DMS53 treated with DMSO at 0.1 percent for 48 hours (cell line): ENCODE results near the gene C13orf46.
"Not testable (repeated sequence)": the region's sequence is repeated elsewhere in the genome, so short reads cannot be mapped to it uniquely, and the experiment has no call there.

ENCODE experiments used
- DNase-seq: peaks from one replicate; lab custom pipeline; 2025; ENCODE audit not compliant: unreplicated experiment; lab: John Stamatoyannopoulos, UW

C13orf46 gene

GRCh38 chr13:113995051-113995601 lies 21.2 kb upstream of the C13orf46 start:
- DNase-seq, result no peak

- DNase-seq, result no peak
Observed at GRCh38 chr13:113992276-113993005, 18.6 kb upstream of the C13orf46 start.

- no peak for DNase-seq
Observed at GRCh38 chr13:113991676-113992179, 17.9 kb upstream of the C13orf46 start.

- no peak for DNase-seq
Observed at GRCh38 chr13:113991191-113991669, 17.4 kb upstream of the C13orf46 start.

DNA sequence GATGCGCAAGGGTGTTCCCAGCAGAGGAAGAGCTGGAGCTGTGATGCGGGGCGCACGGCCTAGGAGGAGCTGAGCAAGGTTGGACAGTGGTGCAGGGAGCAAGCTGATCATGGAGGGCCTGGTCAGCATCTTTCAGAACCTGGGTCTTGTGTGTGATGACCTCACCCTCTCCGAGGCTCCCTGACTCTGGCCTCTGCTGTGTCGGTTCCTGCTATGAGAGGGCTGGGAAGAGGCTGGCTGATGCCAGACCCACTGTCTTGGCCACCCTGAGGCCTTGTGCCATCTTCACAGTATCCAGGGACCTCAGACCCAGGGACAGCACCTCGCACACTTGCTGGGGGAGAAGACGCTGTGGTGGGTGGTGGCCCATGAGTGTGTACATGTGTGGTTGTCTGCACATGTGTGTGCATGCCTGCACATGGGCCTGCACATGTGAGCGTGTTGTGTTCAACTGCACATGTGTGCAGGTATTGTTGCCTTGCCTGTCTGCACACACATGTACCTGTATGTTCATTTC lies 16.5 kb upstream of the C13orf46 start:
- no peak for DNase-seq

DNA sequence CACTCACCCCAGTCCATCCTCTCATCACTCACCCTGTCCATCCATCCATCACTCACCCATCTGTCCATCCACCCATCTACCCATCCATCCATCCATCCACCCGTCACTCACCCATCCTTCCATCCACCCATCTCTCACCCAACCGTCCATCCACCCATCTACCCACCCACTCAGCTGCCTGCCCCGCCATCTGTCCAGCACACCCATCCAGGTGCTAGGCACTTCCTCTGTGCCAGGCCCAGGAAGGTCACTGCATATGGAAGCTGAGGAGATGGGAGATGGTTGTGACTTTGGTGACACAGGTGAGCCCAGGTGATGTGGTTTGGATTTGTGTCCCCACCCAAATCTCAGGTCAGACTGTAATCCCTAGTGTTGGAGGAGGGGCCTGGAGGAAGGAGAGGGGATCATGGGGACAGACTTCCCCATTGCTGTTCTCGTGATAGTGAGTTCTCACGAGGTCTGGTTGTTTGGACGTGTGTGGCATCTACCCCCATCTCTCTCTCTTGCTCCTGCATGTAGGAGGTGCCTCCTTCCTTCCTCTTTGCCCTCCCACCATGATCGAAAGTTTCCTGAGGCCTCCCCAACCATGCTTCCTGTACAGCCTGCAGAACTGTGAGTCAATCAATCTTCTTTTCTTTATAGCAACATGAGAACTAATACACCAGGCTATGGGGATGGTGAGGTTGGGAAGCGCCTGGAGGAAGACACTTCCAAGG lies 15.9 kb upstream of the C13orf46 start:
- DNase-seq, result no peak

GRCh38 chr13:113988859-113989258 lies 15.0 kb upstream of the C13orf46 start:
- not testable (repeated sequence) for DNase-seq

DNA sequence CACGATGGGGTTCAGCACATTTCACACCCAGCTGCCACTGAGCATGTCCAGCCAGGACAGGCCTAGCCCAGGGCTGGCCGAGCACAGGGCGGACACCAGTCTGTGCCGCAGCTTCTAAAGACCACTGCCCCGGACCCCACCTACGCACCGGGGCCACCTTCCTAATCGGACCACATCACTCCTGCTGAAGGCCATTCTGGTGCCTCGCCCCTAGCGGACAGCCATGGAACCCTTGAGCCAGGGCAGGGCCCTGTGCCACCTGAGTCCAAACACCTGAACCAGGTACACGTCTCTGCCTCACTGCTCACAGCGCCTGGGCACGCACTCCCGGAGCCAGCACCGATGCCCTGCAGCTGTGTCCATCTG lies 8.4 kb upstream of the C13orf46 start:
- no peak for DNase-seq

DNA sequence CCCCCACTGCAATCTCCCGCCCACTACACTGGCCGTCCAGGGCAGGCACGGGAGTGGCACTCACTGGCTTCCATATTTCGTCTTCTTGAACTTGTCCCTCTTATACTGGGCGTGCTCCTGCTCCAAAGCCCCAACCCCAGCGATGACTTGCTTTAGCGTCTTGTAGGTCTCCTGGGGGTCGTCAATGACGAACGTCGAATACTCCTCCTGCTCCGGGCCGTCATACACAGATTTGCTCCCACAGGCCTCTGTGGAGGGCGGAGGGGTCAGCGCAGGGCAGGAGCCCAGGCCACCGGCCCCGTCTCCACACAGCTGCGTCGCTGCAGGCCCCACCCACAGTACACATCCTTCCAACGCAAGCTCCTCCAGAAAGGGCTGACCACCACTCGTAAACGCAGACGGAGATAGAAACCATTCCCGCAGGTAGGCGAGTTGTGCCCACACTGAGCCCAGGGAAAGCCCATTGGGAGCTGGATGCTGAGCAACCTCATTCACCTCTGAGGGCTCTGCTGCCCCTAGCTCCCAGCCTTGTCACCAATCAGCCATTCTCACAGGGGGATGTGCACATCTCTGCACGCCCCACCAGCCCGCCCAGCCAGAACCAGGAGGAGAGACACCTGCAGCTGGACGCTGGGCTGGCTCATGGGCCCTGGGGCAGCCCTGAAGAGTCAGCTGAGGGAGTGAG lies 7.9 kb upstream of the C13orf46 start:
- no peak for DNase-seq

DNA sequence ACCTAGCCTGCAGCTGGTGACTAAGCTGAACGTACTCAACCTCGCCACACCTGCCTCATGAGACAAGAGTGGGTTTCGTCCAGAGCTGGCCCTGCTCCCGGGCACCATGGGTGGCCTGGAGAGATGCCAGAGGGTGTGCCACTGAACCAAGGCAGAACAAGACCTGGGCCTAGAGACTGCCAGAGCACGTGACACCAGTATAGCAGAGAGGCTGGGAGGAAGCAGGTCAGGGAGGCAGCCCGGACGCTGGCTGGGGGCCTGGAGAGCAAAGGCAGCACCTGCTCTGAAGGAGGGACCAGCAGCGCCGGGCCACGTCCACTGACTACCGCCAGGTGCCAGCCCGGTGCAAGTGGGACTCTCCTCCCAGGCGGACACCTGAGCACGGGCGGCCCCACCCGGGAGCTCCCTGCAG lies 7.3 kb upstream of the C13orf46 start:
- peak; percentile 63 for DNase-seq

GRCh38 chr13:113980489-113981064 lies 6.7 kb upstream of the C13orf46 start:
- DNase-seq, result no peak

DNA sequence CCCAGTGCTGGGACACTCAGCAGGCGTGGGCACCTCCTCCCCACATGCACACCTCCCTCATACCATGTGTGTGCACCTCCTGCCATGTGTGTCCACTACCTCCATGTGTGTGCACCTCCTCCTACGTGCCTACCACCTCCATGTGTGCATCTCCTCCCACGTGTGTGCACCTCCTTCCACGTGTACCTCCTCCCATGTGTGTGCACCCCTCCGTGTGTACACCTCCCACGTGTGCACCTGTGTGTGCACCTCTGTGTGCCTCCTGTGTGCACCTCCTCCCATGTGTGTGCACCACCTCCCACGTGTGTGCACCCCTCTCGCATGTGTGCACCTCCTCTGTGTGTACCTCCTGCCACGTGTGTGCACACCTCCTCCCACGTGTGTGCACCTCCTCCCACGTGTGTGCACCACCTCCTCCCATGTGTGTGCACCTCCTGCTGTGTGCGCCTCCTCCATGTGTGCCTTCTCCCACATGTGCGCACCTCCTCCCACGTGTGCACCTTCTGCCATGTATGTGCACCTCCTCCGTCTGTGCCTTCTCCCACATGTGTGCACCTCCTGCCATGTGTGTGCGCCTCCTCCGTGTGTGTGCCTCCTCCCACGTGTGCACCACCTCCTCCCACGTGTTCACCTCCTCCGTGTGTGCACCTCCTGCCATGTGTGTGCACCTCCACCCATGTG lies 6.1 kb upstream of the C13orf46 start:
- no peak for DNase-seq

GRCh38 chr13:113978741-113979481 lies 5.0 kb upstream of the C13orf46 start:
- DNase-seq, result no peak

DNA sequence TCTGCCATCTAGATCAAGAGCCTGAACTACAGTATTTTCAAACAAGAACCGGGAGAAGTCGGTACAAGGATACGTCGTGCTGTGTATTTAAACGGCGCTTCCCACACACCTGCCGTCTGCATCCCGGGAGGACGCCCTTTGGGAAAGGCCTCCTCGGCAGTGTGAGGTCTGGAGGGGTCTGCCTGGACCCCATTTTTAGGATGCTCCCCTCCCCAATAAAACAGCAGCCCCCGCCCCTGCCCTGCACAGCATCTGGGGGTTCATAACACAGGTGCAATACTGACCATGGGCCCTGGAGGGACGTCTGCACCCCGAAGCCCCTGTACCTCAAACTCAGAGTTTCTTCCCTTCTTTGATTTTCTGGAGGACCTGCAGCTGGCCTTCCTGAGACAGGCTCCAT lies 4.1 kb upstream of the C13orf46 start:
- DNase-seq, result no peak

- DNase-seq, result no peak
Observed at GRCh38 chr13:113976711-113977684, 3.1 kb upstream of the C13orf46 start.

GRCh38 chr13:113975416-113975815 lies 1.5 kb upstream of the C13orf46 start:
- DNase-seq, result no peak

DNA sequence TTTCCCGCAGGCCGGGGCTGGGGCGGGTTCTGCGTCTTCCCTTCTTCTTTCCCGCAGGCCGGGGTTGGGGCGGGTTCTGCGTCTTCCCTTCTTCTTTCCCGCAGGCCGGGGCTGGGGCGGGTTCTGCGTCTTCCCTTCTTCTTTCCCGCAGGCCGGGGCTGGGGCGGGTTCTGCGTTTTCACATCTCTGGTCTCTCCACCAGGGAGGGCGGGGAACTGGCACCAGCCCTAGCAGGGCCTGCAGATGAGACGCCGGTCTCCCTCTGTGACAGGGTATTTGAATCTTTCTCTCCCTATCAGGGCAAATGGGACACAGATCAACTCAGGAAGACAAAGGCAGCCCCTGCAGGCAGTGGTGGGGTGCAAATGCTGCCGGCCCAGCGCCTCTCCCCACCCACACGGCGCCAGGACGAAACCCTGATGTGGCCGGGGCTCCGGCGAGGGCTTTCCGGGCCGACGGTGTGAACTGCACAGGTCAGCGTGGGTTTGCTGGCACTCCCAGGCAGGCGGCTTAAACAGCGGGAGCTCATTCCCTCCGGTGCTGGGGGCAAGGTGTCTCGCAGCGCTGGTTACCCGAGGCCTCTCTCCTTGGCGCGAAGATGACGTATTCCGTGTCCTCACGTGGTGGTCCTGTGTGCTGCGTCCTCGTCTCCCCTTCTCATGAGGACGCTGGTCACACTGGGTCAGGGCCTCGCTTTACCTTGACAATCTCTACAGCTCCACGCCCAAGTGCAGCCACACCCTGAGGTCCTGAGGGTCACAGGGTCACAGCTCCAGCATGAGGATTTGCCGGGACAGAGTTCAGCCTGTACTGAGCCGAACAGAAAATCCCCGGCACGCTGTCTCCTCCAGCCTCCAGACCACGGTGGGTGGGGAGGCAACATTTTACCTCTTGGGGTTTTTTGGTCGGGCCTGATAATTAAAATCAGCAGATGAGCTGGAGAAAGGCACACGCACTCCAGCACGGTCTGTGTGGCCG lies 717 bp upstream of the C13orf46 start:
- DNase-seq, result no peak
